Liver (tissue), 9 donors: ENCODE results near the gene TESK2. TPM values are rescaled to one million over a fixed set of nuclear protein-coding genes. Genes with fewer than 3 reads are reported as not detected.

Experiments
- DNase-seq: peaks from one replicate; pipeline ENCODE4 v3.0.0-alpha.2; 2017; ENCODE audit warnings: low spot score
- H3K27ac ChIP-seq, 2 donors: one replicate each; pipeline ENCODE4 v1.7.0; 2013; ENCODE audit warnings: inconsistent platforms in 2 of 2, low read length in 2 of 2, control low read depth in 1 of 2, low read depth in 1 of 2, mild to moderate bottlenecking in 1 of 2
- H3K27me3 ChIP-seq, 4 donors: one replicate each; pipeline versions ENCODE4 v1.6.1 to v1.7.0; 2013; ENCODE audit warnings: low read length in 3 of 4, inconsistent platforms in 1 of 4, mild to moderate bottlenecking in 1 of 4, moderate library complexity in 1 of 4; ENCODE audit not compliant: control insufficient read depth in 4 of 4, insufficient read depth in 4 of 4
- H3K36me3 ChIP-seq, 4 donors: one replicate each; pipeline versions ENCODE4 v1.6.1 to v1.7.0; 2013; ENCODE audit warnings: low read length in 3 of 4, mild to moderate bottlenecking in 3 of 4, low read depth in 1 of 4, moderate library complexity in 1 of 4; ENCODE audit not compliant: control insufficient read depth in 4 of 4, insufficient read depth in 3 of 4
- H3K4me1 ChIP-seq, 4 donors: one replicate each; pipeline versions ENCODE4 v1.6.1 to v1.7.0; 2013; ENCODE audit warnings: low read length in 3 of 4, mild to moderate bottlenecking in 3 of 4, moderate library complexity in 1 of 4; ENCODE audit not compliant: control insufficient read depth in 4 of 4, insufficient read depth in 4 of 4
- H3K4me3 ChIP-seq, 3 donors: one replicate each; pipeline versions ENCODE4 v1.6.1 to v1.7.0; 2013; ENCODE audit warnings: low read length in 3 of 3, control low read depth in 1 of 3, low read depth in 1 of 3, mild to moderate bottlenecking in 1 of 3
- H3K9ac ChIP-seq, 2 donors: one replicate each; pipeline ENCODE4 v1.7.0; 2013; ENCODE audit warnings: low read length in 2 of 2, mild to moderate bottlenecking in 2 of 2, moderate library complexity in 2 of 2, control low read depth in 1 of 2, low read depth in 1 of 2
- H3K9me3 ChIP-seq, 4 donors: one replicate each; pipeline versions ENCODE4 v1.6.1 to v1.7.0; 2013; ENCODE audit warnings: low read length in 3 of 4; ENCODE audit not compliant: control insufficient read depth in 4 of 4
- ATF3 ChIP-seq: IDR thresholded peaks from 2 replicates; pipeline ENCODE4 v1.6.1; 2016; ENCODE audit warnings: antibody characterized with exemption
- CTCF ChIP-seq: fragments of 150-350 bp; IDR thresholded peaks from 2 replicates; pipeline ENCODE4 v1.5.1; 2017; ENCODE audit warnings: improper control_type of control experiment, low read depth, low read length; ENCODE audit not compliant: missing input control
- EGR1 ChIP-seq, 2 donors: IDR thresholded peaks; 2 replicates each; pipeline ENCODE4 v1.6.1; 2016 to 2018; ENCODE audit warnings: antibody characterized with exemption in 2 of 2, low read depth in 2 of 2
- FOXA1 ChIP-seq: IDR thresholded peaks from 2 replicates; pipeline ENCODE4 v1.6.1; 2016; ENCODE audit warnings: antibody characterized with exemption
- FOXA2 ChIP-seq: IDR thresholded peaks from 2 replicates; pipeline ENCODE4 v1.6.1; 2016; ENCODE audit warnings: antibody characterized with exemption
- GABPA ChIP-seq, 2 donors: IDR thresholded peaks in 1 of 2; conservative IDR thresholded peaks in 1 of 2; 2 replicates each; pipeline ENCODE4 v1.6.1; 2016; ENCODE audit warnings: antibody characterized with exemption in 2 of 2, mild to moderate bottlenecking in 1 of 2, moderate library complexity in 1 of 2
- HNF4A ChIP-seq, 2 donors: conservative IDR thresholded peaks; 2 replicates each; pipeline ENCODE4 v1.6.1; 2016; ENCODE audit warnings: antibody characterized with exemption in 2 of 2, mild to moderate bottlenecking in 2 of 2
- HNF4G ChIP-seq: IDR thresholded peaks from 2 replicates; pipeline ENCODE4 v1.6.1; 2016; ENCODE audit warnings: antibody characterized with exemption
- JUND ChIP-seq, 2 donors: IDR thresholded peaks; 2 replicates each; pipeline ENCODE4 v1.6.1; 2016; ENCODE audit warnings: antibody characterized with exemption in 2 of 2
- NR2F2 ChIP-seq: IDR thresholded peaks from 2 replicates; pipeline ENCODE4 v1.6.1; 2016; ENCODE audit warnings: antibody characterized with exemption
- RAD21 ChIP-seq, 2 donors: IDR thresholded peaks; 2 replicates each; pipeline ENCODE4 v1.6.1; 2016; ENCODE audit warnings: antibody characterized with exemption in 2 of 2, mild to moderate bottlenecking in 2 of 2
- RXRA ChIP-seq, 2 donors: IDR thresholded peaks; 2 replicates each; pipeline ENCODE4 v1.6.1; 2017 to 2018; ENCODE audit warnings: antibody characterized with exemption in 2 of 2, mild to moderate bottlenecking in 1 of 2
- TAF1 ChIP-seq: conservative IDR thresholded peaks from 2 replicates; pipeline ENCODE4 v1.6.1; 2016; ENCODE audit warnings: antibody characterized with exemption, mild to moderate bottlenecking
- WGBS: extraction: QIAGEN DNeasy Blood & Tissue Kit; methylation state at CpG from one replicate; pipeline ENCODE4 v1.1.7; 2013; 5-methylcytosine and 5-hydroxymethylcytosine counted together
- polyA plus RNA-seq, 2 donors: library from polyadenylated mRNA; stranded (reverse) in 1 of 2; unstranded in 1 of 2; fragments of 200-250 nt in 1 of 2; fragments of >200 nt in 1 of 2; fragmentation: Nextera tagmentation in 1 of 2; extraction: Ambion mirVana in 1 of 2; gene quantifications; one replicate each; pipeline versions ENCODE4 v1.2.1 to v1.2.3, GENCODE V29; 2013 to 2015
- total RNA-seq, 2 donors: library from RNA; depleted of rRNA; stranded (reverse); fragments of >200 nt; gene quantifications; one replicate each; pipeline ENCODE4 v1.2.3, GENCODE V29; 2014
- TF ChIP-seq, protein P1 (sequence below): IDR thresholded peaks from 2 replicates; pipeline ENCODE4 v1.6.1; 2016; ENCODE audit warnings: antibody characterized with exemption
- TF ChIP-seq, protein P2 (sequence below): IDR thresholded peaks from 2 replicates; pipeline ENCODE4 v1.6.1; 2016; ENCODE audit warnings: antibody characterized with exemption
- donor health status: healthy.
- donor health status: healthy.
- donor health status: healthy.
- donor health status: healthy.
- donor health status: healthy.

TESK2 gene
- total and polyA plus RNA-seq, 4 donors, result 2.4 to 8.2 (median 5.2) TPM

GRCh38 chr1:45329445-45329844, 161.5 kb downstream of the TESK2 start:
- TF ChIP-seq FOXA2 (no peak), JUND (IDR thresholded peaks at IDR 0.05) (no peak), RAD21 (IDR thresholded peaks at IDR 0.05) (no peak)
- TF ChIP-seq, protein P1, sequence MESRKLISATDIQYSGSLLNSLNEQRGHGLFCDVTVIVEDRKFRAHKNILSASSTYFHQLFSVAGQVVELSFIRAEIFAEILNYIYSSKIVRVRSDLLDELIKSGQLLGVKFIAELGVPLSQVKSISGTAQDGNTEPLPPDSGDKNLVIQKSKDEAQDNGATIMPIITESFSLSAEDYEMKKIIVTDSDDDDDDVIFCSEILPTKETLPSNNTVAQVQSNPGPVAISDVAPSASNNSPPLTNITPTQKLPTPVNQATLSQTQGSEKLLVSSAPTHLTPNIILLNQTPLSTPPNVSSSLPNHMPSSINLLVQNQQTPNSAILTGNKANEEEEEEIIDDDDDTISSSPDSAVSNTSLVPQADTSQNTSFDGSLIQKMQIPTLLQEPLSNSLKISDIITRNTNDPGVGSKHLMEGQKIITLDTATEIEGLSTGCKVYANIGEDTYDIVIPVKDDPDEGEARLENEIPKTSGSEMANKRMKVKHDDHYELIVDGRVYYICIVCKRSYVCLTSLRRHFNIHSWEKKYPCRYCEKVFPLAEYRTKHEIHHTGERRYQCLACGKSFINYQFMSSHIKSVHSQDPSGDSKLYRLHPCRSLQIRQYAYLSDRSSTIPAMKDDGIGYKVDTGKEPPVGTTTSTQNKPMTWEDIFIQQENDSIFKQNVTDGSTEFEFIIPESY, result no peak
- no peak overlapping the region for H3K4me3 ChIP-seq
- H3K9ac ChIP-seq, result no peak overlapping the region
- no peak overlapping the region for H3K27ac ChIP-seq
- no peaks in the 10 kb centered on the region for H3K27me3 ChIP-seq
- peaks cover 3 to 13% (median 7%) of the 10 kb centered on the region in 4 donors for H3K4me1 ChIP-seq
- H3K36me3 ChIP-seq, result peaks cover 2 to 25% (median 6%) of the 10 kb centered on the region in 4 donors
- 88% methylated on average over 4 of the region's 4 CpGs for WGBS
- no peaks in the 10 kb centered on the region for H3K9me3 ChIP-seq
- DNase-seq, result no peak

DNA sequence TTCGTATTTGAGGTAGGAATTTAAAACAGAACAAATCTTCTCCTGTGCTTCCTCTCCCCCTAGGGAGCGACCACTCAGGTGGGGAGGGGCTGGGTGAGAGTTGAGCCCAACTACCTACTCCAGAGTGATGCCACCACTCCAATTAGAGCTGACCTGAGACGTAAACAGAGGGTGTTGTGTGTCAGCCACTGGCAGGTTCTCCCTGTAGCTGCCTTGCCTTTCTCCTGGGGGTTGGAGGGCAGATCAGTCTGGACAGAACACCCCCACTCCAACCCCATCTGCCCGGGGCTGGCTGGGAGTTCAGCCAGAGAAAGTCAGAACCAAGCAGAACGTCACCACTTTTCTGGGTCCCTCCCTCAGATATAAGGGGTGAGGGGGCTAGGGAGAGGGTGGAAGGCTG, 162.3 kb downstream of the TESK2 start:
- Histone ChIP-seq H3K4me3 (no peak overlapping the region), H3K27ac (no peak overlapping the region), H3K4me1 (peaks cover 3 to 13% (median 7%) of the 10 kb centered on the region in 4 donors), H3K9ac (no peak overlapping the region), H3K36me3 (peaks cover 2 to 23% (median 6%) of the 10 kb centered on the region in 4 donors), H3K27me3 (no peaks in the 10 kb centered on the region), H3K9me3 (no peaks in the 10 kb centered on the region)
- DNase-seq, result no peak
- TF ChIP-seq JUND (IDR thresholded peaks at IDR 0.05), result no peak
- no peak for TF ChIP-seq ATF3
- TF ChIP-seq FOXA1, result no peak
- TF ChIP-seq HNF4G, result no peak
- no peak for TF ChIP-seq HNF4A (conservative IDR thresholded peaks at IDR 0.05)
- no peak for TF ChIP-seq FOXA2
- TF ChIP-seq, protein P2, sequence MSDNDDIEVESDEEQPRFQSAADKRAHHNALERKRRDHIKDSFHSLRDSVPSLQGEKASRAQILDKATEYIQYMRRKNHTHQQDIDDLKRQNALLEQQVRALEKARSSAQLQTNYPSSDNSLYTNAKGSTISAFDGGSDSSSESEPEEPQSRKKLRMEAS, result no peak
- no peak for TF ChIP-seq NR2F2
- no peak for TF ChIP-seq EGR1 (IDR thresholded peaks at IDR 0.05; ENCODE audit: low read depth in 2 of 2)
- no peak for TF ChIP-seq GABPA (IDR thresholded peaks at IDR 0.05 in 1 of 2, conservative IDR thresholded peaks at IDR 0.05 in 1 of 2)
- no peak for TF ChIP-seq RXRA (IDR thresholded peaks at IDR 0.05)
- no peak for TF ChIP-seq TAF1
- no peak for TF ChIP-seq CTCF
- TF ChIP-seq, protein P1, result no peak
- WGBS, result 86% methylated on average over 5 of the region's 5 CpGs
